Suppressor macrophage treated with lipopolysaccharide for 1 hour (primary cell): ENCODE data around the gene KANSL3.
A peak's percentile ranks its signal among the peaks of the same experiment; 100 is the strongest.

ENCODE experiments used
- DNase-seq, 3 donors: peaks; one replicate each; pipeline ENCODE4 v3.0.0-alpha.2; 2020 to 2022

The KANSL3 gene

GRCh38 chr2:96654791-96655190 lies 16.7 kb upstream of the KANSL3 start:
- DNase-seq = peak in 2 of 3 donors; percentile 36 to 47

GRCh38 chr2:96651793-96652192 lies 13.7 kb upstream of the KANSL3 start:
- DNase-seq = no peak

- DNase-seq = no peak
Measured at GRCh38 chr2:96649342-96649741, 11.2 kb upstream of the KANSL3 start.

- DNase-seq = no peak
Measured at GRCh38 chr2:96648306-96648930, 10.3 kb upstream of the KANSL3 start.

GRCh38 chr2:96647681-96648080 lies 9.6 kb upstream of the KANSL3 start:
- DNase-seq = no peak

- no peak for DNase-seq
Measured at GRCh38 chr2:96642564-96643360, 4.7 kb upstream of the KANSL3 start, which contains the start of gene FER1L5. TSS of gene FER1L5 (plus strand) at chr2:96642764. CDS start at chr2:96642837, 73 bp downstream.

- DNase-seq = peak; percentile 97
Measured at GRCh38 chr2:96637385-96638143, 548 bp downstream of the KANSL3 start.

- DNase-seq = no peak
Measured at GRCh38 chr2:96636551-96637171, 1.5 kb downstream of the KANSL3 start.

- DNase-seq = no peak
Measured at GRCh38 chr2:96633641-96634040, 4.5 kb downstream of the KANSL3 start.

GRCh38 chr2:96631804-96632435 lies 6.2 kb downstream of the KANSL3 start:
- DNase-seq = no peak

GRCh38 chr2:96626553-96626942 lies 11.6 kb downstream of the KANSL3 start:
- DNase-seq = no peak

- no peak for DNase-seq
Measured at GRCh38 chr2:96625571-96626552, 12.2 kb downstream of the KANSL3 start.

GRCh38 chr2:96623116-96623515 lies 15.0 kb downstream of the KANSL3 start:
- peak; percentile 70 to 76 (median 76) for DNase-seq

- DNase-seq = no peak
Measured at GRCh38 chr2:96622544-96622943, 15.6 kb downstream of the KANSL3 start.

- DNase-seq = peak; percentile 62 to 72 (median 70)
Measured at GRCh38 chr2:96618596-96619283, 19.4 kb downstream of the KANSL3 start.

- no peak for DNase-seq
Measured at GRCh38 chr2:96617012-96617411, 21.1 kb downstream of the KANSL3 start.

- DNase-seq = no peak
Measured at GRCh38 chr2:96616535-96616934, 21.6 kb downstream of the KANSL3 start.

GRCh38 chr2:96616128-96616527 lies 22.0 kb downstream of the KANSL3 start:
- no peak for DNase-seq

- peak; percentile 90 to 94 (median 90) for DNase-seq
Measured at GRCh38 chr2:96608469-96609455, 29.4 kb downstream of the KANSL3 start.
